ENCODE measurements around the gene AKAP10.
"Not testable (repeated sequence)": the region's sequence is repeated elsewhere in the genome, so short reads cannot be mapped to it uniquely, and the experiment has no call there.

AKAP10 gene

DNA sequence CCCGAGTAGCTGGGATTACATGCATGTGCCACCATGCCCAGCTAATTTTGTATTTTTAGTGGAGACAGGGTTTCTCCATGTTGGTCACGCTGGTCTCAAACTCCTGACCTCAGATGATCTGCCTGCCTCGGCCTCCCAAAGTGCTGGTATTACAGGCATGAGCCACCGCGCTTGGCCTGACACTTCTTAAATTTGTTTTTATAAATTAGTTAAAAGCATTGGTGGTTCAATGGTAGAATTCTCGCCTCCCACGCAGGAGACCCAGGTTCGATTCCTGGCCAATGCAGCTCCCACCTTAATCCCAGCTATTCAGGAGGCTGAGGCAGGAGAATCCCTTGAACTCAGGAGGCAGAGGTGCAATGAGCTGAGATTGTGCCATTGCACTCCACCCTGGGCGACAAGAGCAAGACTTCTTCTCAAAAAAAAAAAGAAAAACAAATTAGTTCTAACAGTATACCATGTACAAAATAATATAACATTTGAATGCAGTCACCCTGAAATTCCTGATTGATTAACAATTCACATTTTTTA is 116.9 kb downstream of the AKAP10 start:
- not testable (repeated sequence) for DNase-seq

DNA sequence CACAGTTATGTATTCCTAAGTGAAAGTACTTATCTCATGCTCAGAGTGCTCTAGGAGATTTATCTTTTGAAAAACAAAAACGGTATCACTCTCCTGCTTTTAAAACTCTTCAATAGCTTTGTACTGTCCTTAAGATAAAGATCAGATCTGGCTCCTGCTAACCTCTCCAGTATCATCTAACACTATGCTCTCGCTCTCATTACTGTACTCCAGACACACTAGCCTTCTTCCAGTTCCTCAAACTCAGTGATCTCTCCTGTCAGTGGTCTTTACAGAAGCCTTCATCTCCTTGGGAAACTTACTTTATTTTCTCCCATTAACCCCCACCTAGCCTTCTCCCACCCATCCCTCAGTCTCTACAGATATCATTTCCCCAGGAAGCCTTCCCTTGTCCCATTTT is 120.0 kb downstream of the AKAP10 start:
- DNase-seq = no peak

All from NK-92 treated with Interleukin-12 subunit alpha and Interleukin-12 subunit beta, amount 100 ng/mL, for 24 hours (cell line).